HG03066 (cell line): ENCODE results near the gene KRTCAP2.
A peak's percentile ranks its signal among the peaks of the same experiment; 100 is the strongest.

Experiments
- ATAC-seq: cut with Tn5 transposase; IDR thresholded peaks from one replicate; pipeline ENCODE4 v1.9.1; 2021; ENCODE audit warnings: low read depth; ENCODE audit not compliant: unreplicated experiment

Gene KRTCAP2

GRCh38 chr1:155136748-155137147, 36.4 kb downstream of the KRTCAP2 start:
- ATAC-seq = no peak

- peak; percentile 74 for ATAC-seq
Measured at GRCh38 chr1:155135415-155136028, 37.6 kb downstream of the KRTCAP2 start, which contains the start of gene SLC50A1. TSS of gene SLC50A1 (plus strand) at chr1:155135852. CDS start at chr1:155135912, 60 bp downstream.

DNA sequence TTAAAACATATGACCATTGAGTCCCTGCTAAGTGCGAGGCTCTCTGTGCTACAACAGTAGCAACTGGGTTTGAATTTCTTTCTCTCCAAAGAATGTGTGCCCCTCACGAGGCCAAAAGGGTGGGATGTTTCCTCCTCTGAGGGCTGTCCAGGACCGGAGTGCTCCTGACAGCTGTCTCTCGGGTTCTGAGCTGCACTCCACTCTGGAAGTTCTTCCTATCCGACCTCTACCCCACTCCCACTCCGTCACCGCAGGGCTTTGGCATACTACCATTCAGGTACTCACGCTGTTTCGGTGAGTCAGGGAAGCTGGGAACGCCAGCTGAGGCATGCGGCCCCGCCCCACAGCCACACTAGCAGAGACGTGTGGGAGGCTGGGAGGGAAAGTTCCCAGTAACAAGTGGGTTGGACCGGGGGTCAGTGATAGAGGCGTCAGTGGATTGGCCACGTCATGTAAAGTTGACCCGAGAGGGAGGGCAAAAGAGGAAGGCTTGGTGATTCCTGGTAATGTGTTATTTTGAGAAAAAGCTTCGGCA, 38.2 kb downstream of the KRTCAP2 start:
- no peak for ATAC-seq

DNA sequence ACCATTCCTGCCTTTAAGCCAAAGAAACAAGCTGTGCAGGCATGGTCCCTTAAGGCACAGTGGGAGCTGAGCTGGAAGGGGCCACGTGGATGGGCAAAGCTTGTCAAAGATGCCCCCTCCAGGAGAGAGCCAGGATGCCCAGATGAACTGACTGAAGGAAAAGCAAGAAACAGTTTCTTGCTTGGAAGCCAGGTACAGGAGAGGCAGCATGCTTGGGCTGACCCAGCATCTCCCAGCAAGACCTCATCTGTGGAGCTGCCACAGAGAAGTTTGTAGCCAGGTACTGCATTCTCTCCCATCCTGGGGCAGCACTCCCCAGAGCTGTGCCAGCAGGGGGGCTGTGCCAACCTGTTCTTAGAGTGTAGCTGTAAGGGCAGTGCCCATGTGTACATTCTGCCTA, 38.8 kb downstream of the KRTCAP2 start:
- no peak for ATAC-seq

- no peak for ATAC-seq
Measured at GRCh38 chr1:155133799-155134281, 39.3 kb downstream of the KRTCAP2 start.

DNA sequence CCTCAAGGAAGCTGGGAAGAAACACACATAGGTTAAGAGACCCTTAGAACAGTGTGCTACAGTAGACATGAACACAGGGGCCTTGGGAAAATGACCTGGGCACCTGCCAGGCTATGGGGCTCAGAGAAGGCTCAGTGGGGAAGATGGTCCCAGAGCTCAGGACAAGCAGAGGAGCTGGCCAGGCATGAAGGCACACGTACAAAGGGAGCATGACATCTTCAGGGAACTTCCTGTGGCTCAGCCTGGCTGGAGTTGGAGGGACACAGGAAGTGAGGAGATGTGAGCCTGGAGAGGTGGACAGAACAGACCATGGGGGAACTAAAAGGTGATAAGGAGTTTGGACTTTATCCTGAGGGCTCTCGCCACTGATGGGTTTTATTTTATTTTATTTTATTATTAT, 41.2 kb downstream of the KRTCAP2 start:
- no peak for ATAC-seq

DNA sequence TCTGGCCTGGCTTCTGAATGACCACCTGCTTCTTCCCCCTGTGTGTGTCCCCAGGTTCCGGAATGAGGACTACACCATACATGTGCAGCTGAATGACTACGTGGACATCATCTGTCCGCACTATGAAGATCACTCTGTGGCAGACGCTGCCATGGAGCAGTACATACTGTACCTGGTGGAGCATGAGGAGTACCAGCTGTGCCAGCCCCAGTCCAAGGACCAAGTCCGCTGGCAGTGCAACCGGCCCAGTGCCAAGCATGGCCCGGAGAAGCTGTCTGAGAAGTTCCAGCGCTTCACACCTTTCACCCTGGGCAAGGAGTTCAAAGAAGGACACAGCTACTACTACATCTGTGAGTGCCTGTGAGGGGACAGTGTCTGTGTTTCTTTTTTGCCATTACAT, 41.8 kb downstream of the KRTCAP2 start:
- ATAC-seq = no peak

DNA sequence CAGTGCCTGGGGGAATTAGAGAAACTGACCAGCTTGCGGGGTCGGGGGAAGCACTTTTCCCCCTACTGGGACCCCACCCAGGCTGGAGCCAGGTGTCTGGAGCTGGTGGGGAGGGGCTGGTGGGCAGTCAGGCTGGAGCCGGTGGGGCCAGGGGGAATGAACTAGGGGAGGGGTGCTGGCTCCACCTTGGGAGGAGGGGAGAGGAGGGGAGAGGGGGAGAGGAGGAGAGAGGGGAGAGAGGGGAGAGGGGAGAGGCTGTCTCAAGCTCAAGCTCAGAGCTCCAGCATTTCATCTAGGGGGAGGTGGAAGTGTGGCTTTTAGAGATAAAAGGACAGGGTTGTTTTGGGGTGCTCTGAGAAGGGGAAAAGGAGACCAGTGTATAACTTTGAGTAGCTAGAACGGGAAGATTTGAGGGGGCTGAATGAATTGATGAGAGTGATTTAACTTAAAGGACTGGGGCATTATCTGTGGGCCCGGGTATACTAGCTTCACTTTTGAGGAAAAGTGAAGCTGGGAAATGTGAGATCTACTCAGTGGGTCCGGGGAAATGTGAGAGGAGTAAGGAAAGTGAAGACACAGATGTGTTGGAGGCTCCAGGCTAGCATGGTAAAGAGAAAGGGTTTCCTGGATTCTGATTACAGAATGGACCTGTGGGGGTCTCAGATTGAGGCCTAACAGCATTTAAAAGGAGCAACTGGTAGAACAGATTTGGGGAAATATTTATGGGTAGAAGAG, 42.7 kb downstream of the KRTCAP2 start:
- no peak for ATAC-seq

GRCh38 chr1:155128755-155129473, 44.2 kb downstream of the KRTCAP2 start:
- ATAC-seq = no peak

GRCh38 chr1:155127967-155128754, 44.9 kb downstream of the KRTCAP2 start:
- ATAC-seq = no peak

DNA sequence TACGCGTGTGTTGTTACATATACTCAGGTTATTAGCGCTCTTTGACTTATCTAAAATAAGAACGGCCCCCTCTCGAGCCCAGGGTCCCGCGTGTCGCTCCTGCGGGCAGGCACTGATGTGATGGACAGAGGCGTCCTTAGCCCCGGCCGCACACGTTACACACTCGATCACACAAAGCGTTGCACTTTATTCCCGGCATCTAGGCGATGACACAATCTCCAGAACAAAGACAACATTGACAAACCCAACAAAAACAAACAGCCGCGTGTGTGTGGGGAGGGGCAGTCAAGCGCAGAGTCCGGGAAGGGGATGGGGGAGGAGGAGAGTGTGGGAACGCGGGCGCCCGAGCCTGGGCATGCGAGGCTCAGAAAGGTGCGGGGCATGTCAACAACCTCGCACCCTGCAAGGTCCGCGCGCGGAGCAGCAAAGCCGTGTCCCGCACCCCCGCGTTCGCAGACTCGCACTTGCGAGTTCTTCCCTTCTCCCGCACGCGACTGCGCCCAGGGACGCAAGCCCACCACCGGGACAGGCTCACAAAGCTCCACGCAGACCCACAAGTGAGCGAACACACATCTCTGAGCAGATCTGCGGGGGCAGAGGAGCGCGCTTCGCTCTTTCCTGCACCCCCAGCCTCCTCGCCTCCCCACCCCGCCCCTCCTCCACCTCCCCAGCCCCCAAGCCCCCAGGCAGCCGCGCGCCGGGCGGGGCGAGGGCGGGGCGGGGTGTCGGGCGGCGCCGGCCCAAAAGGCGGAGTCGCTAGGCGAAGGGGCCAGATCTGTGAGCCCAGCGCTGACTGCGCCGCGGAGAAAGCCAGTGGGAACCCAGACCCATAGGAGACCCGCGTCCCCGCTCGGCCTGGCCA, 45.8 kb downstream of the KRTCAP2 start, which contains the start of gene EFNA1:
Gene EFNA1, plus strand, starts transcription at position 772 of the 862 bp plus-strand sequence. CDS start 102 bp downstream, outside the sequence.
- no peak for ATAC-seq

DNA sequence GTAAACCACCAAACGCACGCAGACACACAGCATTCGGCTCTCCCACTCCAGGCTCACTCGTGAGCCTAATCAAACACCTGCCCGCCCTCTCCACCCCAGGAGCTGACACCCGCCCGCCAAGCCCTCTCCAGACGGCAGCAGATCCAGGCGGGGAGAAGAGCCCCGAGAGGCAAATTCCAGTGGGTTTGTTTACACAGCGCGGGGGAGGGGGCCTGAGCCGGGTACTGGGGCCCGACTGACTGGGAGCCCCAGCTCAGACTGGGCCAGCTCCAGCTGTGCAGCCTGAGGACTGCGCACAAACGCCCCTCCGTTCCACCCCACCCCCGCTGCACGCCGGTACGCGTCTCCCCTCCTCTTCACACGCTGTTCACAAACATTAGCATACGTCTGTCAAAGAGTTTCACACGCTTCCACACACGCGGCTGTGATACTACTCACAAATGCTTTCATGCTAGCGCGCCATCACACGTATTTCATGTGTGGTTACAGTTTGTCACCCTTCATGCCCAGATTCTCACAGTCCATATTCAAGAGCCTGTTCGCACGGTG, 46.5 kb downstream of the KRTCAP2 start:
- no peak for ATAC-seq

DNA sequence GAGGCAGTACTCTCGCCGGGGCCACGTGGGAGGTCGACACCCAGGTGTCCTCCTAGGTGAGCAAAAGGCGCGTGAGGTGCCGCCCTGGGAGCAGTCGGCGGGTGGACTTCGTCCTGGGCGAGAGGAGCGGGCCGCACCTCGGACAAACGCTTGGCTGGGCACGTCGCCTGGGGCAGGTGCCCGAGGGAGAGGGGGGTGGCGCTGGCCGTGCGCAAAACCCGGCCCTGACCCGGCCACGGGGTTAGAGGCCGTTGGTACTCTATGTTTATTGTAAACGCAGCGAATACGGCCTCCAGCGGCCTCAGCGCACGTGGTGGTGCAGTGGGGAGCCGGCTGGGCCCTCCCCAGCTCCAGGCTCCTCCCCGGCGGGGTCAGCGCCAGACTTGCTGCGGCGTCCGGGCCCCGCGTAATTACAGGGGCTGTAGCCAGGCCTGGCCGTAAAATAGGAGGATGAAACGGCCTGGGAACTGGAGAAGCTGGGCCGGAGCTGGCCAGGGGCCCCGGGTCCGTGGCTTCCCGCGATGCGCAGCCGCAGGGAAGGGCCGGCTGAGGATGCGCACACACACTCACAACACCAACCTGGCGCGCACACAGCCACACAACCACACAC, 47.1 kb downstream of the KRTCAP2 start:
- ATAC-seq = no peak

DNA sequence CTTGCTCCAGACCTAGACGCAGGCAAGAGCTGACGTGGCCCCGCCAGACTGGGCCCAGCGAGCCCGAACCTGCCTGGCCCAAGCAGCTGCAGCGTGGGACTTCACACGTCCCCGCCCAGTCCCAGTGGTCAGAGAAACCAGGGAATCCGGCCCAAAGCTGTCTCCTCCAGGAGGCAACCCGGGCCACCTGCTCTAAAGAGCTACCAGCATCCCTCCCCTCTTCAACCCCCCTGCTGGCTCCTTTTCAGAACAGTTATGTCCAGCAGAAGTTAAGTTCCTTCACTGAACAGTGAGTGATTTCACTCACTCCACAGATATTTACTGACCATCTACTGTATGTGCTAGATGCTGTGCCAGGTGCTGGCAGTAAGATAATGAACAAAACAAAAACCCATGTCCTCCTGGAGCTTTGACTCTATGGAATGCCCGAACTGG, 47.6 kb downstream of the KRTCAP2 start:
- ATAC-seq = no peak

- no peak for ATAC-seq
Measured at GRCh38 chr1:155124503-155125463, 48.3 kb downstream of the KRTCAP2 start.

DNA sequence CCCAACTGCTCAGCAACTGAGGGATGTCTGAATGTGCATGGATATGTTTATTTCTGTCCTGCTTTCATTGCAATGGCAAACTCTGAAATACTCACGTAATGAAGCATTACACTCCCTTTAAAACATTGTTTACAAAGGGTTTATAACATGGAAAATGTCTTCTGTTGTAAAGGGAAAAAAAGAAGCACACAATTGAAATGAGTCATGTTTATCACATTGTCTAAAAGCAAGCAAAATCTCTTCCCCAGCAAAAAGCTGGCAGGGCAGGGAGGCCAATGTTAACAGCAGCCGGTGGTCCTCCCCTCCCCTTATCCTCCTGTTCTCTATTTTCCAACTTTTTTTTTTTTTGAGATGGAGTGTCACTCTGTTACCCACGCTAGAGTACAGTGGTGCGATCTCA, 49.3 kb downstream of the KRTCAP2 start:
- ATAC-seq = no peak

- no peak for ATAC-seq
Measured at GRCh38 chr1:155122308-155122707, 50.8 kb downstream of the KRTCAP2 start.
